ENCODE data around the gene LONP1. TPM values are rescaled to one million over a fixed set of nuclear protein-coding genes. Genes with fewer than 3 reads are reported as not detected.

Gene LONP1
- total RNA-seq, 2 experiments from 2014 or later, result 277 to 287 TPM

GRCh38 chr19:5665781-5666513, 54.0 kb downstream of the LONP1 start:
- peak overlapping the region; percentile 83 for H3K27ac Mint-ChIP-seq
- DNase-seq, result peak; percentile 34
- H3K4me3 Mint-ChIP-seq, result no peak overlapping the region
- H3K27me3 Mint-ChIP-seq, result no peaks in the 10 kb centered on the region
- H3K9me3 Mint-ChIP-seq, result no peaks in the 10 kb centered on the region
- peaks cover 12% of the 10 kb centered on the region for H3K4me1 Mint-ChIP-seq
- peaks cover 29% of the 10 kb centered on the region for H3K36me3 Mint-ChIP-seq

DNA sequence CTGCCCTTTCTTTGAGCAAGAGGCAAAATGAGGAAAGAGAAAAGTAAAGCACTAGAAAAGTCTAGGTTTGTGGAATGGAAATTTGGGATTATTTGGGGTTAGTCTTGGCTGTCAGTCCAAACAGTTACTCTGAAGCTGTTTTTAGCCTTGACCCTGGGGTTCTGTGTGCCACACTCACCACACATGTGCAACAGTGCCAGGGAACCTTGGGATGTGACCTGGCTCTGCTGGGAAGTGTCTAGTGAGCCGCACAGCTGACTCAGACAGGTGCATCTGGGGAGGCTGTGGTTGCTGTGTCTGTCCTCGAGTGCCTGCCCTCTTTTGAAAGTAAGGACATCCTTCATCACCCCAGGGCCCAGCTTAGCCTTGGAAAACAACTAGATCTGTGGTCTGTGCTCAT, 55.4 kb downstream of the LONP1 start:
- H3K27ac Mint-ChIP-seq, result peak overlapping the region; percentile 77
- no peak overlapping the region for H3K4me3 Mint-ChIP-seq
- H3K27me3 Mint-ChIP-seq, result no peaks in the 10 kb centered on the region
- H3K4me1 Mint-ChIP-seq, result peaks cover 12% of the 10 kb centered on the region
- no peak for DNase-seq
- peaks cover 33% of the 10 kb centered on the region for H3K36me3 Mint-ChIP-seq
- no peaks in the 10 kb centered on the region for H3K9me3 Mint-ChIP-seq

GRCh38 chr19:5663904-5664303, 56.0 kb downstream of the LONP1 start:
- H3K4me3 Mint-ChIP-seq, result no peak overlapping the region
- H3K36me3 Mint-ChIP-seq, result peaks cover 33% of the 10 kb centered on the region
- no peak overlapping the region for H3K27ac Mint-ChIP-seq

GRCh38 chr19:5661483-5661882, 58.5 kb downstream of the LONP1 start:
- no peak overlapping the region for H3K27ac Mint-ChIP-seq
- peaks cover 36% of the 10 kb centered on the region for H3K36me3 Mint-ChIP-seq
- peaks cover 13% of the 10 kb centered on the region for H3K4me1 Mint-ChIP-seq

More at GRCh38 chr19:5663904-5664303, 56.0 kb downstream of the LONP1 start:
- Mint-ChIP-seq H3K4me1 (peaks cover 12% of the 10 kb centered on the region), H3K9me3 (no peaks in the 10 kb centered on the region), H3K27me3 (no peaks in the 10 kb centered on the region)
- DNase-seq, result no peak

GRCh38 chr19:5655412-5655811, 64.5 kb downstream of the LONP1 start:
- DNase-seq, result no peak
- H3K27ac Mint-ChIP-seq, result peak overlapping the region; percentile 8
- peaks cover 1% of the 10 kb centered on the region for H3K4me1 Mint-ChIP-seq
- peaks cover 32% of the 10 kb centered on the region for H3K36me3 Mint-ChIP-seq
- no peaks in the 10 kb centered on the region for H3K9me3 Mint-ChIP-seq
- H3K4me3 Mint-ChIP-seq, result no peak overlapping the region
- no peaks in the 10 kb centered on the region for H3K27me3 Mint-ChIP-seq

More at GRCh38 chr19:5661483-5661882, 58.5 kb downstream of the LONP1 start:
- no peak for DNase-seq
- Mint-ChIP-seq H3K27me3 (no peaks in the 10 kb centered on the region), H3K9me3 (no peaks in the 10 kb centered on the region), H3K4me3 (no peak overlapping the region)

GRCh38 chr19:5654931-5655330, 65.0 kb downstream of the LONP1 start:
- H3K4me1 Mint-ChIP-seq, result peaks cover 1% of the 10 kb centered on the region
- peaks cover 35% of the 10 kb centered on the region for H3K36me3 Mint-ChIP-seq
- no peaks in the 10 kb centered on the region for H3K9me3 Mint-ChIP-seq
- no peak overlapping the region for H3K4me3 Mint-ChIP-seq
- no peaks in the 10 kb centered on the region for H3K27me3 Mint-ChIP-seq
- no peak for DNase-seq
- H3K27ac Mint-ChIP-seq, result no peak overlapping the region

- no peak for DNase-seq
- no peak overlapping the region for H3K27ac Mint-ChIP-seq
- H3K4me1 Mint-ChIP-seq, result no peaks in the 10 kb centered on the region
- no peaks in the 10 kb centered on the region for H3K27me3 Mint-ChIP-seq
- peaks cover 35% of the 10 kb centered on the region for H3K36me3 Mint-ChIP-seq
- H3K9me3 Mint-ChIP-seq, result no peaks in the 10 kb centered on the region
- no peak overlapping the region for H3K4me3 Mint-ChIP-seq
Observed at GRCh38 chr19:5652261-5652660, 67.7 kb downstream of the LONP1 start.

DNA sequence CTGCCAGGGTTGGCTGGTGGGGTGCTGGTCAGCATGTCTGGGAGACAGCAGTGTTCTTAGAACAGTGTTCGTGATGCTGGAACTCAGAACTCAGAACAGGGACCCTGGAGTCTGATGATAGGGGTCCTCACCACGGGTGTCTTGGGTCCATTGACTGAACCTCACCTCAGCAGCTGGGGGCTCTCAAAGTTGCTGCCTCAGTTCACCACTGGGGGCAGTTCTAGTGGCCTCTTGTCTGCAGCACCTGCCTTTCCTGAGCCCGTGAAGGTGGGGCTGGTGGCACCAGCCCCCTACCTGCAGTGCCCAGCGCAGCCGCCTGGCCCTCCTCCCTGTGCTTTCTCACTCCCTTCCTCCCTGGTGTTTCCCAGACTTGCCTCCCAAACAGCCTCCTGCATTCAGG, 68.6 kb downstream of the LONP1 start:
- Mint-ChIP-seq H3K36me3 (peaks cover 39% of the 10 kb centered on the region), H3K9me3 (no peaks in the 10 kb centered on the region), H3K4me1 (no peaks in the 10 kb centered on the region), H3K4me3 (no peak overlapping the region), H3K27ac (no peak overlapping the region), H3K27me3 (no peaks in the 10 kb centered on the region)
- no peak for DNase-seq

- H3K4me3 Mint-ChIP-seq, result no peak overlapping the region
Observed at GRCh38 chr19:5648464-5648863, 71.5 kb downstream of the LONP1 start.

GRCh38 chr19:5646703-5647102, 73.2 kb downstream of the LONP1 start:
- Mint-ChIP-seq H3K27me3 (no peaks in the 10 kb centered on the region), H3K9me3 (no peaks in the 10 kb centered on the region), H3K27ac (peak overlapping the region; percentile 35), H3K4me3 (no peak overlapping the region), H3K4me1 (peaks cover 23% of the 10 kb centered on the region), H3K36me3 (peaks cover 41% of the 10 kb centered on the region)
- DNase-seq, result no peak

More at GRCh38 chr19:5648464-5648863, 71.5 kb downstream of the LONP1 start:
- Mint-ChIP-seq H3K9me3 (no peaks in the 10 kb centered on the region), H3K36me3 (peaks cover 43% of the 10 kb centered on the region), H3K27me3 (no peaks in the 10 kb centered on the region), H3K27ac (no peak overlapping the region), H3K4me1 (peaks cover 11% of the 10 kb centered on the region)
- no peak for DNase-seq

DNA sequence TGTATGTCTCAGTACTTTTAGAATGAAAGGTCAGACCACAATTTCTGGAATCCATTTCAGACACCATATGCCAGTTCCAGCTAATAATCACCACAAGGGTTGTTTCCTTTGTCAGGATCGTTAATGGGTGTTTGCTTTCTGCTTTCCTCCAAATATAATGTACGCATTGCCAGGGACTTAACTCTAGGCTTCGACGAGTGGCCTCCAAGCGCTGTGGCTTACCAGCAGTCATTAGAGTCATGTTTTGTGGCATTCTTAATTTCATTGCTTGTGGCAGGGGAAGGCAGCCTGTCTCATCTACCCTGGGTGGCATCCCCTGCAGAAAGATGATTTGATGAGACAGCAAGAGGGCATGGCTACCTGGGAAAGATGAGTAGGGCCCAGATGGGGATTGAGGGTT, 74.5 kb downstream of the LONP1 start:
- no peak for DNase-seq
- H3K36me3 Mint-ChIP-seq, result peaks cover 47% of the 10 kb centered on the region
- H3K27ac Mint-ChIP-seq, result peak overlapping the region; percentile 62
- no peaks in the 10 kb centered on the region for H3K27me3 Mint-ChIP-seq
- H3K4me3 Mint-ChIP-seq, result no peak overlapping the region
- H3K4me1 Mint-ChIP-seq, result peaks cover 28% of the 10 kb centered on the region
- H3K9me3 Mint-ChIP-seq, result no peaks in the 10 kb centered on the region

- peaks cover 31% of the 10 kb centered on the region for H3K4me1 Mint-ChIP-seq
- H3K4me3 Mint-ChIP-seq, result no peak overlapping the region
- no peaks in the 10 kb centered on the region for H3K27me3 Mint-ChIP-seq
- no peak for DNase-seq
- peaks cover 40% of the 10 kb centered on the region for H3K36me3 Mint-ChIP-seq
- H3K27ac Mint-ChIP-seq, result no peak overlapping the region
- no peaks in the 10 kb centered on the region for H3K9me3 Mint-ChIP-seq
Observed at GRCh38 chr19:5644037-5644436, 75.9 kb downstream of the LONP1 start.

DNA sequence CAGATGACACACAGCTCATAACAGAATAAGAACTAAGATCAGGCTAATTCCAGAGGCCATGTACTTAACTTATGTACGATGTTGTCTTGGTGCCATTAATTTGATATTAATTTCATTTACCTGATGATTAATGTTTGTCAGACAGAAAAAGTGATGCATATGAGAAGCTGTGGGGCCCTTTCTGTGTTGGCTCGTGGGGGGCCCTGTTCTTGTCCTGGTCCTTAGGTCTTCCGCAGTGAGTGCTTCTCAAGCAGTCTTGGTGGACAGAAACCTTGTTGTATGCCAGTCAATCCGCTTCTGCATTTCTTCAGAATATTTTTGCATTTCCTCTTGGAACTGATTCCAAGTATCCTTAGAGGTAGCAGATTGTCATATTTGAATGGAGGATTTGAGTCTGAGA, 76.9 kb downstream of the LONP1 start:
- DNase-seq, result no peak
- peaks cover 41% of the 10 kb centered on the region for H3K36me3 Mint-ChIP-seq
- no peaks in the 10 kb centered on the region for H3K27me3 Mint-ChIP-seq
- H3K27ac Mint-ChIP-seq, result no peak overlapping the region
- peaks cover 34% of the 10 kb centered on the region for H3K4me1 Mint-ChIP-seq
- H3K9me3 Mint-ChIP-seq, result no peaks in the 10 kb centered on the region
- no peak overlapping the region for H3K4me3 Mint-ChIP-seq

- no peak overlapping the region for H3K27ac Mint-ChIP-seq
- no peaks in the 10 kb centered on the region for H3K9me3 Mint-ChIP-seq
- H3K4me1 Mint-ChIP-seq, result peaks cover 41% of the 10 kb centered on the region
- peaks cover 40% of the 10 kb centered on the region for H3K36me3 Mint-ChIP-seq
- no peak overlapping the region for H3K4me3 Mint-ChIP-seq
- H3K27me3 Mint-ChIP-seq, result no peaks in the 10 kb centered on the region
- no peak for DNase-seq
Observed at GRCh38 chr19:5642204-5642603, 77.7 kb downstream of the LONP1 start.
